NCI-H2196 (cell line): ENCODE results near the gene SFSWAP.
A peak's percentile ranks its signal among the peaks of the same experiment; 100 is the strongest.

Source experiments
- DNase-seq: peaks from one replicate; lab custom pipeline; 2025; ENCODE audit not compliant: unreplicated experiment; lab: John Stamatoyannopoulos, UW

SFSWAP gene

DNA sequence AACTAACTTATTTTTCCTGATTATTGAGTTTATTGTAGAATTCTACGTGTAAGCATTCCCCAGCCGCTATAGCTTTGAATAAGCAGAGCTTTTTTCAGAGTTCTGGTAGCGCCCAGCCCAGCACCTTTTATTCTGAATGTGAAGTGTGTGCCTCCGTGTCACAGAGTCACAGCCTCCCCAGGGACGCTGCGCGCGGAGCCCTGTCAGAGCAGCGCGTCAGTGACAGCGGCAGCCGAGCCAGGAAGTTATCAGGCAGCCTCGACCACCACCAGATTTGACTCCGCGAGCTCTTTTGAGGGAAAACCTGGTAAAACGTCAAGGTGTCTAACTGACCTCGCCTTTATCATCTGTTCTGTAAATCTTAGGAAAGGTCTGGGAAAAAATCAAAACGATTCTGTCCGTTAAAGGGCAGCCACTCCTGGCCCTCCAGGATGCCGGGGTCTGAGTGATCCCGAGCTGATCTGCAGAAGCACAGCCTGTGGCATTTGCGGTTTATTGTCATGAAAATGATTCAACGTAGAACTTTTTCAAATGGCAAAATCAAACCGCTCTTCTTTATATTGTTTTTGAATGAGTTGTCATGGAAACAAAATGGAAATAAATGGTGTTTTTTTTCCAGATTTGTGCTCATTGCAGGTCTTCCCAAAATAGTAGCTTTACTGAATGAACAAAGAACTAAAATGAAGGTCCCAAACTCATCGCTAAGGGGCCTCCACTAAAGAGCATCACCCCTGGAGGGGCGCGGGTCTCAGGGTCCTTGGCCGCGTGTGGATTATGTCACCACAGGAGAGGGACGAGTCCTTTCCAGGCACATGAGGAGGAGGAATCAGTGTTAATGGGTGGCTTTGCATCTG lies 74.2 kb downstream of the SFSWAP start:
- no peak for DNase-seq

- DNase-seq: no peak
Measured at GRCh38 chr12:131785763-131786330, 75.0 kb downstream of the SFSWAP start.

- no peak for DNase-seq
Measured at GRCh38 chr12:131786331-131786730, 75.4 kb downstream of the SFSWAP start.

DNA sequence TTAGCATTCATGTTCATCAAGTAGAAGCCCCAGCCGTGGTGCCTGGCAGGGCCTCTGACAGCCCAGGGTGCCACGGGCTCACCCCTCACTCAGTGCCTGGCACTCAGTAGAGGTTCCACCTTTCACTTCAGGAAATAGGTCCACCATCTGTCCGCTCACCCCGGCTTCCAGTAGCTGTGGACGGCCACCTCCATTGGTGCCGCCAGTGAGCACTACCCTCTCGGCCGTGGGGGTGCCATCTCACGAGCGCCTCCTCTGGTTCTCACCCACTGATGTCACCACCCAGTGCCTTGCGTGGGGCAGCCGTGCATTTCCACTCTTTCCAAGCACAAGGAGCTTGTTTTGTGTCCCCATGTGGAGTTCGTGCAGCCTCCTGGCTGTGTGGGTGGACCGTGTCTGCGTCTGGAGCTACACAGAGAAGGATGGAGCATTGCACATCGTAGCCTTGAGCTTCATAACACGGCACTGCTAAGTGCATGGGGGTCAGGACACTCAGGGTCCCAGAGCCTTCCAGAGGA lies 76.3 kb downstream of the SFSWAP start:
- no peak for DNase-seq

DNA sequence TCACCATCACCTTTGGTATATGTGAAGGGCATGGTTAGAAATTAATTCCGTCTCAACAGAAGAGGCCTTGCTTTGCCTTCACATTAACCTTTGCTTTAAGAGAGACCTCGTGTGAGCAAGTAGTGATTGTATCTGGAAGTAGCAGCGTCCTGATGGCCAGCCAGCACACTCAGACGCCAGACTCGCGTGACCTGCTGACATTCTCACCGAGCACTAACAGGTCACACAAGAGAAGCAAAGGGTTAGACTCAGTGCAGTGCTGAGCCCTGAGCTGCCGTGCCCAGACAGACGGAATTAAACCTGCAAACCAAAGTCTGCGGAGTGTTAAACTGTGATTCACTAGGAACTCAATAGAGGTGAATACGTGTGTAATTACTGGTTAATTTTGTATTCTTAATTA lies 77.2 kb downstream of the SFSWAP start:
- no peak for DNase-seq

DNA sequence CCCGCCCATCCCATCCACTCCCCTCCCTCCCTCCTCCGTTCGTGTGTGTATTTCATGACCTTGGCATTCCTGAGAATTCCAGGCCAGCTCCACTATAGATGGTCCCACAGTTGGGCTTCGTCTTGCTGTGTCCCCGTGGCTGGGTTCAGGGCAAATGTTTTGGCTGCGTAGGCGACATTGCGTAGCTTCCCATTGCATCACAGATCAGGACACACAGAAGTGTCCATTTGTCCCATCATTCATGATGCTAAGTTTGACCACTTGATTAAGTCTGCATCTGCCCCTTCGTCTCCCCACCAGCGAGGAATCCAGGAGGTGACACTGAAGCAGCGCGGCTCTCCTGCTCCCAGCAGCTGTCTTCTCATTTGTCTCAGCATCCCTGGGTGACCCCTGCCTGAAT lies 78.7 kb downstream of the SFSWAP start:
- no peak for DNase-seq

GRCh38 chr12:131793243-131794022 lies 82.5 kb downstream of the SFSWAP start:
- DNase-seq: no peak

- DNase-seq: no peak
Measured at GRCh38 chr12:131794061-131794460, 83.2 kb downstream of the SFSWAP start.

- DNase-seq: no peak
Measured at GRCh38 chr12:131794573-131794972, 83.7 kb downstream of the SFSWAP start.

GRCh38 chr12:131795064-131795463 lies 84.2 kb downstream of the SFSWAP start:
- DNase-seq: no peak

- no peak for DNase-seq
Measured at GRCh38 chr12:131795690-131796410, 85.0 kb downstream of the SFSWAP start.

DNA sequence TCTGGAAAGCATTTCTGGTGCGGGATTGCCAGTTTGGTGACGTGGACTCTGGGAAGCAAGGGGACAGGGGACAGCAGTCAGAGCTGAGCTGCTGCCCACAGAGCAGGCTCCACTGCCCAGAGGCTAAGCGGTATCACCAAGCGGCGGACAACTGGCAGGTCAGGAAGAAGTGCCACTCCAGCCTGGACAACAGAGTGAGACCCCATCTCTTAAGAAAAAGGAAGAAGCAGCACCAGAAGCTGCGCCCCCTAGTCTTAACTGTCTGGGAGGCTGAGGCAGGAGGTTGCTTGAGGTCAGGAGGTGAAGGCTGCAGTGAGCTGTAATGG lies 85.5 kb downstream of the SFSWAP start:
- DNase-seq: no peak

DNA sequence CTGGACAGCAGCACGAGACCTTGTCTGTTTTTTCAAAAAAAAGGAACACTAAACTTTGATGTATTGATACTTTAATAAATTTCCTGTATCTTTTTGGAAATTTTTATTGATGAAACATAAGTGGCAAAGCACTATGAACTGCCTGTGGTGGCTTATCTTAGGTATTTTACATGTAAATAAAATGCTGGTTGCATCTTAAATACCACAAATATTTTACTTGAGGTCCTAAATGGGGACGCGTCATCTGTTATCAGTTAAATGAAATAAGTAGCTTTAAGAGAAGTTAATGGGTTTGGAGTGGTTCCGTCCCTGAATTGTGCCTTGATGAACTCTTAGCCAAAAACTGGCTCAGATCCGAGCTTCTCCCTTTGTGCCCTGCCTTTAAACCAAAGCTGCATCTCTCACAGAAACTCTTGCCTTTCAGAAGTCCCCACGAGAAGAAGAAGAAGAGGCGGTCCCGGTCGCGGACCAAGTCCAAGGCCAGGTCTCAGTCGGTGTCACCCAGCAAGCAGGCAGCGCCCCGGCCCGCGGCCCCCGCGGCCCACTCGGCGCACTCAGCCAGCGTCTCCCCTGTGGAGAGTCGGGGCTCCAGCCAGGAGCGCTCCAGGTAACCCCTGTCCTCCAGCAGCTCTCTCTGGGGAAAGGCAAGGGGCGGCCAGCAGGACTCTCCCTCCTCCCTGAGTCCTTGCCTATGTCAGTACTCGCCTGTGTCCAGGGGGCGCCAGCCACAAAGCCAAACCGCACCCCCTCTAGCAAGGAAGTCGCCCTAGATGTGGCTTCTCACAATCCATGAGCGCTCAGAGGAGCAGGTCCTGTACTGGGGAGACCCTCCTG lies 86.1 kb downstream of the SFSWAP start:
- no peak for DNase-seq

GRCh38 chr12:131797588-131797934 lies 86.7 kb downstream of the SFSWAP start:
- no peak for DNase-seq

DNA sequence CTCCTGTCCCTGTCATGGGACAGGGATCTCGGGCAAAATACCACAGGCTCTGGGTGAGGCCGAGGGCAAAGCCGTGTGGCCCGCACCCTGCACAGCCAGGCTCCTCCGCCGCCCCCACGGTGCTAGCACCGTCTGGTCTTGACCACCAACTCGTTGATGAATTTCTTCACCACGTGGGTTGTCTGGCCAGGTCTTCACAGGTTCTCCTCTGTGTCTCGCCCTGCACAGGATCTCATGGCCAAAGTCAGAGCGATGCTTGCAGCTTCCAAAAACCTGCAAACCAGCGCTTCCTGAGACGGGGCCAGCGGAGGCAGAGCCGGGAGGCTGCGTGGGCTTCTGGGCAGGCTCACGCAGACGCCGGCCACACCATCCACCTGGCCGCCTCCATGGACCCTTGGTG lies 88.3 kb downstream of the SFSWAP start:
- DNase-seq: no peak

DNA sequence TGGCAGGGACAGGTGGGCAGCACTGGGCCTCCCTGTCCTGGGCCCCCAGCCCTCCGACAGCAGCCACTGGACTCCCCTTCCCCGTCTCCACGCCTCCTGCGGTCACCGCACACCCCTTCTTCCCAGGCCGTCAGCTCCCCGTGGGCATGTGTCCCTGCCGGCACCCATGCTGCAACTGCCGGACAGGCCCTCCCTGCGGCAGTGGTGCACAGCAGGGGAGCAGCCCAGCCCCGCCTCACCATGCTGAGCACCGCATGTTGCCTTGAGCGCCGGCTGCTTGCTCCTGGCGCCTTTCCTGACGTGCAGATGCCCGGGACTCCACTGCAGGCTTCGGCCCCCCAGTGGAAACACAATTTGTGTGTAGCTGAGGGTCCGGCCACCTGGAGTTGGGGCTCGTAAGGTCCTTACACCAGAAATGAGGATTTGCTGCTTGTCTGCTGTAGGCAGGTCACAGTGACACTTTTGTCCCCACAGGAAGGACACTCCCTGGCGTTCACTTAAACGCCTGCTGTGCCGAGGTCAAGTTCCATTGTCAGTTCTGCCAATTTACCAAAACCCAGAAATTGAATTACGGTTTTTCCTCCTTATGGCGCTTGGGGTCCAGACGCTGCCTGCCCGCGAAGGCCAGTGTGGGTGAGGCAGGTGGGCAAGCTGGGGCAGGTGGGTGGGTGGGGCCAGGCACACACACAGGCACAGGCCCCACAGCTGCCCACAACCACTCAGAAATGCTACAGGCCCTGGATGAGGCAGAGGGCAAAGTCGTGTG lies 89.1 kb downstream of the SFSWAP start:
- no peak for DNase-seq

- no peak for DNase-seq
Measured at GRCh38 chr12:131800594-131801135, 89.8 kb downstream of the SFSWAP start.

DNA sequence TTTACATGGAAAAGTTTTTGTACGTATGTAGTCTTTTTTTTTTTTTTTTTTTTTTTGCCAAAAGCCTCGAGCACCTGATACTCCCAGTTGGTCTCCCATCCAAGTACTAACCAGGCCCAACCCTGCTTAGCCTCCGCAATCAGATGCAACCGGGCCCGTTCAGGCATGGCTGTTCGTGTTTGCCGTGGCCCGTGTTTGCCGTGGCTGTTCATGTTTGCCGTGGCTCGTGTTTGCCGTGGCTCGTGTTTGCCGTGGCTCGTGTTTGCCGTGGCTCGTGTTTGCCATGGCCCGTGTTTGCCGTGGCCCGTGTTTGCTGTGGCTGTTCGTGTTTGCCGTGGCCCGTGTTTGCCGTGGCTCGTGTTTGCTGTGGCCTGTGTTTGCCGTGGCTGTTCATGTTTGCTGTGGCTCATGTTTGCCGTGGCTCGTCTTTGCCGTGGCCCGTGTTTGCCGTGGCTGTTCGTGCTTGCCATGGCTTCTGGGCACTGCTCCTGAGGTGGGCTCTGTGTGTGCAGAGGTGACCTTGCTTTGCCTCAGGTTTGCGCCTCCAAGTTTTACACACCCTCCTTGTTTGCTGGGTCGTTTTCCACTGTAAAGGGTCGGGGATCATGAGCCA lies 90.5 kb downstream of the SFSWAP start:
- no peak for DNase-seq

DNA sequence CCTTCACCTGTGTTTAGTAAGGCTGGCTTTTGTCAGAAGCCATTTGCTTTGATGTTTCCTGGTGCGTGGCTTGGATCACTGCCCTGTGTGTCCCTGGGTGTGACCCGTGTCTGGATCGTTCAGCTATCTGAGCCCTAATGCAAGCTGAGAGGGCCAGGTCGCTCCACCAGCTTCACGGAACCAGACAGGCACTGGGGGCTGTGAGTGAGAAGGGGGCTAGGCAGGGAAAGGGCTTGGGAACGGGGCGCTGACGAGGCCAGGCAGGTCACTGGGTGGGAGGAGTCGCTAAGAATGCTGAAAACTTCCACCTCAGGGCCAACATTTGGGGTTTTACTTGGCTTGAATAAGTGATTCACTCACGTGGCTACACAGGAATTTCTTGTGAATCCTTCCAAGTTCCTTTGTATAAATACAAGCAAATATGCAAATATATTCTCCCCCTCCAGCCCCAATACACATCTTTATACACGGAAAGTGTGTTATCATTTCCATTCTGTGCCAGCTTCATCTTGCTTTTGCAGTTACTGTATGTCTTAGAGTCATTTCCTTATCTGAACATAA lies 93.2 kb downstream of the SFSWAP start:
- DNase-seq: peak; percentile 12
